ENCODE measurements around the gene SRC.

Gene SRC

DNA sequence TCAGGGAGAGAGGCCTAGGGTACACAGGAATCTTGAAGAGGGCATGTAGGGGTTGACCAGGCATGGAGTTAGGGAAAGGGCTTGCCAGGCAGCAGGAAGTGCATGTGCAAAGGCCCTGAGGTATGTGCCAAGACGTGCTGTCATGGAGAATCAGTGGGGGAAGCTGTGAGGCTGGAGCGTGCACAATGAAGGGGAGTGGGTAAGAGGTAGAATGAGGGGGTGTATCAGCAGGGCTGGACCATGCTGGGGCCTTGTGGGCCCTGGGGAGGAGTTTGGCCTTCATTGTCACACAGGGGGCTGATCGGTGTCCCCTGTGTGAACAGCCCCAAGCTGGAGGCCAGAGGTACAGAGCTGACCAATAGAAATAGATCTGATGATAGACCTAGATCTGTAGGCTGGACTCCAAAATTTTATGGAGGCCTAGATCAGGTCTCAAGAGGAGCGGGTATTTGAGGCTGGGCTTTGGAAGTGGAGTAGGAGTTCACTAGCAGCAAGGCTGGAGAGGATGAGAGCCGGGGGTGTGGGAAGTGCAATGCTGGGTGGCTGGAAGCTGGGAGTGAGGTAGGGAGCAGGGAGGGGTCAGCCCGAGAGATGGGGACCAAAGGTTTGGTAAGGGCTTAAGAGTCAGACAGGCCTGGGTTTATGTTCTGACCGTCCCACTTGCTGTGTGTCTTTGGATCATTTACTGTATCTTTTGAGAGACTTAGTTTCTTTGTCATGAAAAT lies 3.0 kb downstream of the SRC start:
- Mint-ChIP-seq H3K4me1 (peaks cover 76% of the 10 kb centered on the region), H3K36me3 (peaks cover 44% of the 10 kb centered on the region), H3K4me3 (no peak overlapping the region), H3K9me3 (no peaks in the 10 kb centered on the region), H3K27me3 (no peaks in the 10 kb centered on the region), H3K27ac (peak overlapping the region; percentile 38)
- ATAC-seq = no peak

DNA sequence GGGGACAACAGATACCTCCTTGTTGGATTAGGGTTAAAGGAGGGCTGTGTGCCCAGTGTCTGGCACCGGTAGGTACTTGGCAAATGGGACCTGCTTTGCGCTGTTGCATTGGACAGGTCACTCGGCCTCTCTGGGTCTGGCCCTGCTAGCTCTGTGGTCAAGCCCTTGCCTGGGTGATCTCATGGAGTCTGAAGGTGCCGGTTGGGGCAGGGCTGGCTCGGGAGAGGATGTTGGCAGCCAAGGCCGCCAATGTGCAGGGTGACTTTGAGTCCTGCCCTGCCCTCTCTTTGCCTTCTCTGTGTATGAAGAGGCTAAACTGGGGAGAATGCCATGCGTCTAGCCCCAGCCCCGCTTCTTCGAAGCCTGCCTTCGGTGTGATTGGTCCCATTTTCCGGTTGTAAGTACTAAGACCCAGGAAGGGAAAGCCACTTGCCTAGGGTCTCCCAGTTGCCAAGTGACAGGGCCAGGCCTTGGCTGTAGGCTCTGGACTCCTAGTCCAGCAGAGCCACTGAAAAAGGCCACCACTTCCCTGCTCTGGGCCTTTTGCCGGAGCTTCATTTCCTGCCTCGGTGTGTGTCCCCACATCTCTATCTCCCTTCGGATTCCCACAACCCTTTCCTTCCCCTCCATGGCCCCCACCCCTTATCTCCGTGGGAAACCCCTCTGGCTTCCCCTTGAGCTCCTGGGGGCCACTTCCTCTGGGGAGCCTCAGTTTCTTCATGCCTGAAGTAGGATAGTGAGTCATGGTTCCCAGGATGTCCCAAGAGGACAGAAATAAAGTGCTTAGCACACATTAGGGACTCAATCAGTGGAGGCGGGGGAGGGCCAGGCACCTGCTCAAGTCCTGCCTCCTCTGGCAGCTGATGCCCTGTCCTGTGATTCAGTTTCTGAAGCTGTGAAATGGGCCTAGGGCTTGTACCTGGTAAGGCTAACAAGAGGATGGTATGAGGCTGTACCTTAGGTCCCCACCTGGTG lies 3.9 kb downstream of the SRC start:
- Mint-ChIP-seq H3K36me3 (peaks cover 47% of the 10 kb centered on the region), H3K4me1 (peaks cover 71% of the 10 kb centered on the region), H3K27me3 (no peaks in the 10 kb centered on the region), H3K27ac (peak overlapping the region; percentile 38), H3K4me3 (peak overlapping the region; percentile 33), H3K9me3 (no peaks in the 10 kb centered on the region)
- no peak for ATAC-seq

DNA sequence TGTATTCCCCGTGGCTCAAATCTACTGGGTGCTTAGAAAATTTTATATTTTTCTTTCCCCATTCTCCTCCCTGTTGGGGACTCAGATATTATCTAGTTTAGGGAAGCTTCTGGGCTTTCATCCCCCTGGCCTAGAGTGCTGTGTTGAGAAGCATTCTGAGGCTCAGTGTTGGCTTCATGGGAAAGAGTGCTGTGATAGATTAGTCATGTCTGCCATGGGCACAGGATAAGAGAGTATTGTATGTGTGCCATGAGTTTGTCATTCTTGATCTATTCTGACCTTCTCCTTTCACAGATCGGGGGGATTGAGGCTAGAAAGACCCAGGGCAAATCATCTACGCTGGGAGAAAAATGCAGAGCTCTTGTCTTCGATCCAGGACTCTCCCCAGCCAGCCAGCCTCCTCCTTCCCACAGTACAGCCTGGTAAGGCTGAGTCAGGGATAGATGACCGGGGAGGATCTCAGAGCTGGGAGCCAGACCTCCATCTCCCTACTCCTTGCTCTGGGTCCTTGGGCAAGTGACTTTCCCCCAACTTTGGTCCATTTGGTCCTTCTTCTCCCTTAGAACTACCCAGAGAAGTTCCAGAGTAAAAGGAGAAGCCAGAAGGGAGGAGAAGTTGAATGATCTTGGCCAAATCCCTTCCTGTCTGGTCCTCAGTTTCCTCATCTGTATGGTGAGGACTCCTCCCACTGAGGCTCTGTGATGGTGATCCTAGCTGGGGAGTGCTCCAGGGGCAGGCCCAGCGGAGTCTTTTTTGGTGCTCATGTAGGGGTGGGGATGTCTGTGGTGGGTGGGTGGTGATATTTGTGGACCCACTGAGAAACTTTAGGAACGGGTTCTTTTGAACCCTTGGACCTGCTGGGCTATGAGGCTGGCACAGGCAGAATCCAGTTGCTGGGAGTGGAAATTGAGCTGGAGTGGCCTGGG lies 5.0 kb downstream of the SRC start:
- peaks cover 56% of the 10 kb centered on the region for H3K36me3 Mint-ChIP-seq
- peaks cover 74% of the 10 kb centered on the region for H3K4me1 Mint-ChIP-seq
- H3K27ac Mint-ChIP-seq = peak overlapping the region; percentile 38
- no peak for ATAC-seq
- no peaks in the 10 kb centered on the region for H3K27me3 Mint-ChIP-seq
- no peaks in the 10 kb centered on the region for H3K9me3 Mint-ChIP-seq
- no peak overlapping the region for H3K4me3 Mint-ChIP-seq

DNA sequence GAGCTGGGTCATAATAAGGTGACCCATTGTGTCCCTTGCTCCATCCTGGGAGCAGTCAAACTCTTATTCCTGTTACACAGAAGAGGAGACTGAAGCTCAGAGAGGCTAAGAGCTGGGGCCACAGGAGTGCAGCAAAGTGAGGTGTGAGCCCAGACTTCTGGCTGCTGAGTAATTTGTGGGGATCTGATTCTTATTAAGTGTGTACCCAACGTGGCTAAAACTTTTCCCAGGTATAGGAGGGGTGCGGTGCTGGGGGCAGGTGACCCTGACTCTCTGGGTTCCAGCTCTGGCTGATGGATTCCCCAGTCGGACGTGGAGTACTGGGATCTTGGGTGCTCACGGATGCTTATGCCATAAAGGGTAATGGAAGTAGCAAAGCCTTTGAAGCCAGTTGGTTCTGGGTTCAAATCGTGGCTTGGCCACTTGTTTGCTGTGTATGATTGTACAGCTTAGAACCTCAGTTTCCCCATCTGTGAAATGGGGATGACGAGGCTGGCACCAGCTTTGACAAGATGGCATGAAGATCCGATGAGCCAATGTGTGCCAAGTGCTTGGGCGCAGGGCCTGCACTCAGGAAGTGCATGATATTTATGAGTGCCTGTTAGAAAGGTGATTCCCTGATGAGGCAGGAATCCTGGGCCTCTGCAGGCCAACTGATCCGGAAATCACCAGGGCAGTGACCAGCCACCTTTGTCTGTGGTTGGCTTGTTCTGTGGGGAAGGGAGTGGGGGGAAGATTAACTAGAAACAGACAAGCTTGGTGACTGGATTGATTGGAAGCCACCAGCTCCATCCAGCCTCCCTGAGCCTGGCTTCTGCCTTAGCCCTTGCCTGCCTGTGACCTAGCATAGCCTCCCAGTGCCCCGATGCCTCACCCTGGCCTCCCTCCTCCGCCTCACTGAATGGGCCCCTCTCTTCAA lies 6.0 kb downstream of the SRC start:
- Mint-ChIP-seq H3K4me3 (no peak overlapping the region), H3K36me3 (peaks cover 60% of the 10 kb centered on the region), H3K4me1 (peaks cover 84% of the 10 kb centered on the region), H3K27ac (peak overlapping the region; percentile 44), H3K27me3 (no peaks in the 10 kb centered on the region), H3K9me3 (no peaks in the 10 kb centered on the region)
- ATAC-seq = no peak

DNA sequence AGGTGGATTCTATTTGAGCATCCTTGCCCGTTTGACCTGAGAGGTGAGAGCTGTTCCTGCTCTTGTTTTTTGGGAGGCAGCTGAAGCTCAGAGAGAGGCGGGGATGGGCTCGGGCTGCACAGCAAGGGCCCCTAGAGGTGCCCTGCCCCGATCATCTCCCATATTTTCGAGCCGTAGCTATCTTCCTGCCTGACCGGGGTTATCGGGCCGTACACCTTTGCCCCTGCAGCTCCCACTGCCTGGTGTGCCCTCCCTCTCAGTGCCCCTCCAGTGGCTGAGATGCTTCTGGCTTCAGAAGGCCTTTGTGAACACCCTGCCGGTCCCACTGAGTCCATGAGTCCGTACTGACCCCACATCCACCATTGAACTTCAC lies 6.7 kb downstream of the SRC start:
- no peak for ATAC-seq
- Mint-ChIP-seq H3K27ac (peak overlapping the region; percentile 44), H3K9me3 (no peaks in the 10 kb centered on the region), H3K27me3 (no peaks in the 10 kb centered on the region), H3K36me3 (peaks cover 64% of the 10 kb centered on the region), H3K4me3 (no peak overlapping the region), H3K4me1 (peaks cover 84% of the 10 kb centered on the region)

DNA sequence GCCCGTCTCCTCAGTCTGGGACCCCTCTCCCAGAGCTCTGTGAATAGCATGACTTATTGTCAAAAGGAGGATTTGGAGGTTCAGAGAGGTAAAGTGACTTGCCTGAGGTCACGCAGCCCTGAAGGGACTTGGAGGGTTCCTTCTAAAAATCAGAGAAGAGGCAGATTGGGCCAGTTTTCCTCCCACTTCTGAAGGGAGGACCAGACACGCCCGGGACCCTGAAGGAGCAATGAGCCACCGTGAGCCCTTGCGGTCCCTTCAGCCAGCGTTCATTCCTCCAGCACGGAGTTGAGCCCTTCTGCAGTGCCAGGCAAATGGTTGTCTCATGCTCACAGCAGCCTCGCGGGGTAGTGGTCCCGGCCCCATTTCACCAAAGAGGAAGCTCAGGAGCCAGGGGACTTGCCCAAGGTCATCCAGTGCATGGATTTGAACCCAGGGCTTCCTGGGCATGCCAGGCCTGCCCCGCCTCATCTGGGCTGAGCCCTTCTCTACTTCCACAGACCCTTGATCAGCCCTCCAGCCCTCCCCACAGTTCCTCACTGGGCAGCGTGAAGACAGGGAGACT lies 7.4 kb downstream of the SRC start:
- Mint-ChIP-seq H3K4me3 (no peak overlapping the region), H3K4me1 (peaks cover 83% of the 10 kb centered on the region), H3K9me3 (no peaks in the 10 kb centered on the region), H3K36me3 (peaks cover 65% of the 10 kb centered on the region), H3K27ac (peak overlapping the region; percentile 44), H3K27me3 (no peaks in the 10 kb centered on the region)
- ATAC-seq = no peak

DNA sequence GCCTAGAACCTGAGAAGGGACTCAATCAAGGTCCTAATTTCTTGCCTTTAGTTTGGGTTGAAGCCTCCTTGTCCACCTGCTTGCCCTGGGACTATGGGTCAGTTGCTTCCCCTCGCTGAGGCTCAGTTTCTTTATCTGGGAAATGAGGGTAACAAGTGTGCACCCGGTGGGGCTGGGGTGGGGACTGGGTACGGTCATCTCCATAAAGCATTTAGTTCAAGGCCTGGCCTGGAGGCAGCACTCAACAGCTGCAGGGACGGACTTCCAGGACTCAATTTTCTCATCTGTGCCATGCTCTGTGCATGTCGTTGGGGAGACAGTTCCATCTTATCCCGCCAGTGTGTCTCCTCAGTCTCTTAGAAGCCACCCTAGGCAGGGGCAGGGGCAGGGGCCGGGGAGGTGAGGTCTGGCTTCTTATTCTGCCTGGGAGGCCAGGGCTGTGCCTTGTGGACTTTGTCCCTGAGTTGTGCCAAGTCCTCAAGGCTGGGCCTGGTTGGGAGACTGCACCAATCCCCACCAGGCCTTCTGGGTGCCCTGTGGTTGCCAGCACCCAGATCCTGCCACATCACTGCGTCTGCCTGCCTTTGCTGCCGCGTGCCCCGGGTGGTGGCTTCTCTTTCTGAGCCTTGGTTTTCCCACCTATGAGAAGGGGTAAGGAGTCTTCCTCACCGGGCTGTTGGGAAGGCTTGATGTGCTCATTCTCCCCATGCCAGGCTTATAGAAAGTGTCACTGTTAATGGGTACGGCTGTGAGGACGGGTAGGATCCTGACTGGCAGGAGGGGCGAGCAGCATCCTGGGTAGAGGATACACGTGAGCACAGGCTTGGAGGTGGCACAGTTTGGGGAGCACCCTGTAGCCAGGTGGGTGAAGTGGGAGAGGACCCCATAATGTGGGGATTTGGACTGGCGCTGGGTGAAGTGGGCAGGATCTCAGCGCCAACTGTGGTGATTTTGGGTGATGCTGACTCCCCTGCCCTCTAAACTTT lies 8.6 kb downstream of the SRC start:
- Mint-ChIP-seq H3K27ac (no peak overlapping the region), H3K36me3 (peaks cover 60% of the 10 kb centered on the region), H3K27me3 (no peaks in the 10 kb centered on the region), H3K9me3 (no peaks in the 10 kb centered on the region), H3K4me1 (peaks cover 79% of the 10 kb centered on the region), H3K4me3 (no peak overlapping the region)
- no peak for ATAC-seq

DNA sequence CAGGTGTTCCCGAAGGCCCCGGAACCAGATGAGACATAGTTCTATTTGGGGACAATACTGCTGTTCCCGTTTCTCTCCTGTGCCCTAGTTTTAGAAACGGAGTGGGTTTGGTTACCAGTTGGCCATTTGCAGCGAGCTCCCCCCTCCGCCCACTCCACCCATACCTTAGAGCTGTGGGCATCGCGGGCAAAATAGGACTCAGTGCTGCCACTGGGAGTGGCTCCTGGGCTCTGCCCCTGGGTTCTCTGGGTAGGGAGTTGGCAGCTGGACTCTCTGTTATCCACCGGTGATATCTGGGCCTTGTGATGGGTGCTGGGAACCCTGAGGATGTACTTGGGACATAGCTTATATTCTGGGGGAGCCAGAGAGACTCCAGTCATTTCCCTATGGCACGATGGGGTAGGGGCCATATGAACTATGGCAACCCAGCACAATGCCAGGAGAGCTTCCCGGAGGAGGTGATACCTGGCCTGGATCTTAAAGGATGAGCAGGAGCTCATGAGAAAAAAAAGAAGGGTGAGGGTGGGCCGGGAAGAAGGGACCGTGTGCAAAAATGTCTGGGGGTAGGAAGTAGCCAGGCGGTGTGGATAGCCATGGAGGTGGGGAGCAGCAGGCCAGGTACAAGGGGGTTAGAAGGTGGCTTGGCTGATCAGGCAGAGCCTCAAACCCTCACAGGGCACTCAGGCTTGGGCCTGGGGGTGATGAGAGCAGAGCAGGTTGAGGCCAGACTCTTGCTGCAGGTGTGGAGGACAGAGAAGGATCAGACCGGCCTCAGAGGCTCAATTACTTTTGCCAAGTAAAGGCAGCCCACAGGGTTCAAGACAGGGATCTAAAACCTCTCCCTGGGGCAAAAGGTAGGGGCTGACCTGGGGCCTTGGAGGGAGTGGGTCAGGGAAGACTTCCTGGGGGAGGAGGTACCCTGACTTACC lies 9.6 kb downstream of the SRC start:
- Mint-ChIP-seq H3K9me3 (no peaks in the 10 kb centered on the region), H3K27ac (peak overlapping the region; percentile 57), H3K27me3 (no peaks in the 10 kb centered on the region), H3K4me3 (no peak overlapping the region), H3K4me1 (peaks cover 79% of the 10 kb centered on the region), H3K36me3 (peaks cover 55% of the 10 kb centered on the region)
- ATAC-seq = no peak

DNA sequence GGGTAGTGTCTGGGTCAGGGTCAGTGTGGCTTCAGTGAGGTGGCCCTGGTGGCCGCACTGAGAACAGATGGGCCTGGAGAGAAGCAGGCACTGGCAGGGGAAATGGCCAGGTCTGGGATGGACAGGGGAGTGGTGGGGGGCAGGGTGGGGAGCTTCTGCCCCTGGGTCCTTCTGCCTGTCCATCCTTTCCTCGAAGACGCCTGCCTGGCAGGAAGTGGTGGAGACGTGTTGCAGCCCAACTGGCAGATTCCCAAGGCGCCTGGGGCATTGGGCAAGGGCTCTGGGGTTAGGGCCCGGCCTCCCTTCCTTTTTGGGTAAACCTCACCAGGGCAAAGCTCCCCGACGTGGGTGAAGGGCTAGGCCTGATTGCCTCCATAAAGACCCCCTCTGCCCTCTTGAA lies 10.4 kb downstream of the SRC start:
- ATAC-seq = no peak
- no peak overlapping the region for H3K4me3 Mint-ChIP-seq
- no peaks in the 10 kb centered on the region for H3K9me3 Mint-ChIP-seq
- peak overlapping the region; percentile 57 for H3K27ac Mint-ChIP-seq
- H3K4me1 Mint-ChIP-seq = peaks cover 77% of the 10 kb centered on the region
- H3K36me3 Mint-ChIP-seq = peaks cover 50% of the 10 kb centered on the region
- H3K27me3 Mint-ChIP-seq = no peaks in the 10 kb centered on the region

DNA sequence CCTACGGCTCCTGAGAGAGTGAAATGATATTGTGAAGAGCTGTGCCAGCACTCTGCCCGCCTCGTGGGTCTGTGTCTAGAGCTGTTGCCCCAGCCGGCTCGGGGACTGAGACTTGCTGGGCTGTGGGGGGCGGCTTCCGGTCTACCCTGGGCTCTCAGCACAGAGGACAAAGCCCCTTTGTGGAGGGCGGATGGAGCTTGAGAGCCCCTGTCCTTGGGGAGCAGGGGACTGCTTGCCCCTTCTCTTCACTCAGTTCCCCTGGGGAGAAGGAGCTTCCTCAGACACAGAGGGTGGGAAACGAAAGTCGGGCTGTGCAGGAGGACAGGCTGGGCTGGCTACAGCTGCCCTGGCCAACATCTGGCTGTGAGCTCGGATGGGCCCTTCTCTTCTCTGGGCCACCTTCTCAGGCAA lies 11.0 kb downstream of the SRC start:
- Mint-ChIP-seq H3K27ac (peak overlapping the region; percentile 57), H3K9me3 (no peaks in the 10 kb centered on the region), H3K4me3 (no peak overlapping the region), H3K4me1 (peaks cover 71% of the 10 kb centered on the region), H3K27me3 (no peaks in the 10 kb centered on the region), H3K36me3 (peaks cover 44% of the 10 kb centered on the region)
- ATAC-seq = no peak

DNA sequence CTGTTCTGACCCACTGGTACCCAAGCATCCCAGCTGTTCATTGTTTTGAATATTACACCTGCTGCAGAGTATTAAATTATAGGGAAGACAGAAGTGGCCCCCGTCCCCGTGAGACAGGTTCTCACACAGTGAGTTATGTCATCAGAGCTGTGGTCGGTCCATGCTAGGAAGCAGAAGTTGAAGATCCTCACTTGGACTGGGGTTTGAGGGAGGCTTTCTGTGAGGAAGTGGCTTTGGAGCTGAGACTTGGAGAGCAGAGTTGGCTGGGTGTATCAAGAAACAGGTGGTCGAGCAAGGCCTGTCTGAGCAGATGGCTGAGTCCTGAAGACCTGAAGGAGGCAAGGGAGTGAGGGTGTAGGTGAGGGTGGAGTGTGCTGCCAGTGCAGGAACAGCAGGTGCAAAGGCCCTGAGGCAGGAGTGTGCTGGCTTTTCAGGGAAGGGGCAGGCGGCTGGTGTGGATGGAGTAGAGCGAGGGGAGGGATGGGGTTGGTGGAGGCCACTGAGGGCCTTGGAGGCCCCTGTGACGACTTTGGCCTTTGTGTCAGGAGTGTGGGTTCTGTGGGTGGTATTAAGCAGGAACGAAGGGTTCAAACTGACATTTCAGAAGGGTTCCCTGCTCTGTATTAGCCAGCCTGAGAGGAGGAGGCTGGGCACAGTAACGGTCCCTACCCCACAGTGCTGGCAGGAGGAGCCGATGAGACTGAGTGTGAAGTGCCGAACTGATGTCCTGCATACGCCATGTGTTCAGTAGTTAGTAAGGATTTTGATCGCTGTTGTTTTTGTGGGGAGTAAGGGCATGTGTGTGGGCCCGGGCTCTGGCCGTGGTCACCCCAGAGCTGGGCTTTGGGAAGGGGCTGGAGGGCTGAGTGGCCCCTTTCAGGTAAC lies 11.8 kb downstream of the SRC start:
- H3K27ac Mint-ChIP-seq = peak overlapping the region; percentile 57
- peak overlapping the region; percentile 0 for H3K4me3 Mint-ChIP-seq
- ATAC-seq = peak; percentile 40
- H3K36me3 Mint-ChIP-seq = peaks cover 46% of the 10 kb centered on the region
- H3K9me3 Mint-ChIP-seq = no peaks in the 10 kb centered on the region
- H3K4me1 Mint-ChIP-seq = peaks cover 71% of the 10 kb centered on the region
- H3K27me3 Mint-ChIP-seq = no peaks in the 10 kb centered on the region

All from stimulated activated memory B cell treated with anti-CD40 and anti-IgM and Interleukin-4, amounts not matched to agents 10 μg/mL and 1 μg/mL and 100 μg/mL, for 72 hours (primary cell).